ENCODE results near the gene CCL26. TPM values are rescaled to one million over a fixed set of nuclear protein-coding genes. Genes with fewer than 3 reads are reported as not detected.
A peak's percentile ranks its signal among the peaks of the same experiment; 100 is the strongest.

CCL26 gene
- total and polyA plus RNA-seq, 9 of the 15 experiments (the other 6 are each of a cell fraction or from before 2014, with no cell fraction given): 2.3 to 26.8 (median 8.4) TPM

DNA sequence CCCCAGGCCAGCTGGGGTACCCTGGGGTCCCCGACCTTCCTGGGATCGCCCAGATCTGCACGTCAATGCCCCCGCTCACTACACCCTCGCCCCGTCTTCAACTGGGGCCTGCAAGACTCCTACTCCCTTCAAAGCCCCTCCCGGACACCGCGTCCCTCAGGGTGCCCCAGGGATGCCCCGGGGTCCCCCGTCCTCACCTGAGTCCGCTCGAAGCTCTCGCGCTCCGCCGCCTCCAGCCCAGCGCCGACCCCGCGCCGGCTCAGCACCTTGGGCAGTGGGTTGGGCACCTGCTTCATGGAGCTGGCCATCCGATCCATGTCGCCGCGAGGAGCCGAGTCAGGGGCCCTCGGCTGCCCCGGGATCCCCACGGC, 33.4 kb downstream of the CCL26 start, which contains the start of gene HIP1 (continued):
- TF ChIP-seq CTBP1 (IDR thresholded peaks at IDR 0.05; ENCODE audit: borderline replicate concordance) (no peak; the same call in 1 of the 2 replicates), ZFX (CRISPR knock-in tag; IDR thresholded peaks at IDR 0.05) (no peak), TCFL5 (CRISPR knock-in tag; conservative IDR thresholded peaks at IDR 0.05) (no peak), PRMT5 (CRISPR knock-in tag; IDR thresholded peaks at IDR 0.05) (no peak), NR3C1 (CRISPR knock-in tag; IDR thresholded peaks at IDR 0.05) (no peak), JUN (IDR thresholded peaks at IDR 0.05; ENCODE audit: borderline replicate concordance, low read depth, low read length) (no peak), JUN (CRISPR knock-in tag; IDR thresholded peaks at IDR 0.05; ENCODE audit: borderline replicate concordance) (no peak), COPS2 (conservative IDR thresholded peaks at IDR 0.05) (no peak), SETDB1 (IDR thresholded peaks at IDR 0.05; ENCODE audit: low read length) (no peak), CHCHD3 (CRISPR knock-in tag; IDR thresholded peaks at IDR 0.05) (peak; percentile 80; the same call in 1 of the 2 replicates), CBX8 (IDR thresholded peaks at IDR 0.05; ENCODE audit: borderline replicate concordance, extremely low read depth, low read depth, low read length, poor library complexity, severe bottlenecking) (no peak), ZNF140 (CRISPR knock-in tag; IDR thresholded peaks at IDR 0.05) (no peak), EGR1 (conservative IDR thresholded peaks at IDR 0.05) (no peak)
- TF ChIP-seq, protein P1, sequence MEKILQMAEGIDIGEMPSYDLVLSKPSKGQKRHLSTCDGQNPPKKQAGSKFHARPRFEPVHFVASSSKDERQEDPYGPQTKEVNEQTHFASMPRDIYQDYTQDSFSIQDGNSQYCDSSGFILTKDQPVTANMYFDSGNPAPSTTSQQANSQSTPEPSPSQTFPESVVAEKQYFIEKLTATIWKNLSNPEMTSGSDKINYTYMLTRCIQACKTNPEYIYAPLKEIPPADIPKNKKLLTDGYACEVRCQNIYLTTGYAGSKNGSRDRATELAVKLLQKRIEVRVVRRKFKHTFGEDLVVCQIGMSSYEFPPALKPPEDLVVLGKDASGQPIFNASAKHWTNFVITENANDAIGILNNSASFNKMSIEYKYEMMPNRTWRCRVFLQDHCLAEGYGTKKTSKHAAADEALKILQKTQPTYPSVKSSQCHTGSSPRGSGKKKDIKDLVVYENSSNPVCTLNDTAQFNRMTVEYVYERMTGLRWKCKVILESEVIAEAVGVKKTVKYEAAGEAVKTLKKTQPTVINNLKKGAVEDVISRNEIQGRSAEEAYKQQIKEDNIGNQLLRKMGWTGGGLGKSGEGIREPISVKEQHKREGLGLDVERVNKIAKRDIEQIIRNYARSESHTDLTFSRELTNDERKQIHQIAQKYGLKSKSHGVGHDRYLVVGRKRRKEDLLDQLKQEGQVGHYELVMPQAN (IDR thresholded peaks at IDR 0.05; ENCODE audit: borderline replicate concordance): peak; percentile 59; the same call in 1 of the 2 replicates
- TF ChIP-seq, protein P2, sequence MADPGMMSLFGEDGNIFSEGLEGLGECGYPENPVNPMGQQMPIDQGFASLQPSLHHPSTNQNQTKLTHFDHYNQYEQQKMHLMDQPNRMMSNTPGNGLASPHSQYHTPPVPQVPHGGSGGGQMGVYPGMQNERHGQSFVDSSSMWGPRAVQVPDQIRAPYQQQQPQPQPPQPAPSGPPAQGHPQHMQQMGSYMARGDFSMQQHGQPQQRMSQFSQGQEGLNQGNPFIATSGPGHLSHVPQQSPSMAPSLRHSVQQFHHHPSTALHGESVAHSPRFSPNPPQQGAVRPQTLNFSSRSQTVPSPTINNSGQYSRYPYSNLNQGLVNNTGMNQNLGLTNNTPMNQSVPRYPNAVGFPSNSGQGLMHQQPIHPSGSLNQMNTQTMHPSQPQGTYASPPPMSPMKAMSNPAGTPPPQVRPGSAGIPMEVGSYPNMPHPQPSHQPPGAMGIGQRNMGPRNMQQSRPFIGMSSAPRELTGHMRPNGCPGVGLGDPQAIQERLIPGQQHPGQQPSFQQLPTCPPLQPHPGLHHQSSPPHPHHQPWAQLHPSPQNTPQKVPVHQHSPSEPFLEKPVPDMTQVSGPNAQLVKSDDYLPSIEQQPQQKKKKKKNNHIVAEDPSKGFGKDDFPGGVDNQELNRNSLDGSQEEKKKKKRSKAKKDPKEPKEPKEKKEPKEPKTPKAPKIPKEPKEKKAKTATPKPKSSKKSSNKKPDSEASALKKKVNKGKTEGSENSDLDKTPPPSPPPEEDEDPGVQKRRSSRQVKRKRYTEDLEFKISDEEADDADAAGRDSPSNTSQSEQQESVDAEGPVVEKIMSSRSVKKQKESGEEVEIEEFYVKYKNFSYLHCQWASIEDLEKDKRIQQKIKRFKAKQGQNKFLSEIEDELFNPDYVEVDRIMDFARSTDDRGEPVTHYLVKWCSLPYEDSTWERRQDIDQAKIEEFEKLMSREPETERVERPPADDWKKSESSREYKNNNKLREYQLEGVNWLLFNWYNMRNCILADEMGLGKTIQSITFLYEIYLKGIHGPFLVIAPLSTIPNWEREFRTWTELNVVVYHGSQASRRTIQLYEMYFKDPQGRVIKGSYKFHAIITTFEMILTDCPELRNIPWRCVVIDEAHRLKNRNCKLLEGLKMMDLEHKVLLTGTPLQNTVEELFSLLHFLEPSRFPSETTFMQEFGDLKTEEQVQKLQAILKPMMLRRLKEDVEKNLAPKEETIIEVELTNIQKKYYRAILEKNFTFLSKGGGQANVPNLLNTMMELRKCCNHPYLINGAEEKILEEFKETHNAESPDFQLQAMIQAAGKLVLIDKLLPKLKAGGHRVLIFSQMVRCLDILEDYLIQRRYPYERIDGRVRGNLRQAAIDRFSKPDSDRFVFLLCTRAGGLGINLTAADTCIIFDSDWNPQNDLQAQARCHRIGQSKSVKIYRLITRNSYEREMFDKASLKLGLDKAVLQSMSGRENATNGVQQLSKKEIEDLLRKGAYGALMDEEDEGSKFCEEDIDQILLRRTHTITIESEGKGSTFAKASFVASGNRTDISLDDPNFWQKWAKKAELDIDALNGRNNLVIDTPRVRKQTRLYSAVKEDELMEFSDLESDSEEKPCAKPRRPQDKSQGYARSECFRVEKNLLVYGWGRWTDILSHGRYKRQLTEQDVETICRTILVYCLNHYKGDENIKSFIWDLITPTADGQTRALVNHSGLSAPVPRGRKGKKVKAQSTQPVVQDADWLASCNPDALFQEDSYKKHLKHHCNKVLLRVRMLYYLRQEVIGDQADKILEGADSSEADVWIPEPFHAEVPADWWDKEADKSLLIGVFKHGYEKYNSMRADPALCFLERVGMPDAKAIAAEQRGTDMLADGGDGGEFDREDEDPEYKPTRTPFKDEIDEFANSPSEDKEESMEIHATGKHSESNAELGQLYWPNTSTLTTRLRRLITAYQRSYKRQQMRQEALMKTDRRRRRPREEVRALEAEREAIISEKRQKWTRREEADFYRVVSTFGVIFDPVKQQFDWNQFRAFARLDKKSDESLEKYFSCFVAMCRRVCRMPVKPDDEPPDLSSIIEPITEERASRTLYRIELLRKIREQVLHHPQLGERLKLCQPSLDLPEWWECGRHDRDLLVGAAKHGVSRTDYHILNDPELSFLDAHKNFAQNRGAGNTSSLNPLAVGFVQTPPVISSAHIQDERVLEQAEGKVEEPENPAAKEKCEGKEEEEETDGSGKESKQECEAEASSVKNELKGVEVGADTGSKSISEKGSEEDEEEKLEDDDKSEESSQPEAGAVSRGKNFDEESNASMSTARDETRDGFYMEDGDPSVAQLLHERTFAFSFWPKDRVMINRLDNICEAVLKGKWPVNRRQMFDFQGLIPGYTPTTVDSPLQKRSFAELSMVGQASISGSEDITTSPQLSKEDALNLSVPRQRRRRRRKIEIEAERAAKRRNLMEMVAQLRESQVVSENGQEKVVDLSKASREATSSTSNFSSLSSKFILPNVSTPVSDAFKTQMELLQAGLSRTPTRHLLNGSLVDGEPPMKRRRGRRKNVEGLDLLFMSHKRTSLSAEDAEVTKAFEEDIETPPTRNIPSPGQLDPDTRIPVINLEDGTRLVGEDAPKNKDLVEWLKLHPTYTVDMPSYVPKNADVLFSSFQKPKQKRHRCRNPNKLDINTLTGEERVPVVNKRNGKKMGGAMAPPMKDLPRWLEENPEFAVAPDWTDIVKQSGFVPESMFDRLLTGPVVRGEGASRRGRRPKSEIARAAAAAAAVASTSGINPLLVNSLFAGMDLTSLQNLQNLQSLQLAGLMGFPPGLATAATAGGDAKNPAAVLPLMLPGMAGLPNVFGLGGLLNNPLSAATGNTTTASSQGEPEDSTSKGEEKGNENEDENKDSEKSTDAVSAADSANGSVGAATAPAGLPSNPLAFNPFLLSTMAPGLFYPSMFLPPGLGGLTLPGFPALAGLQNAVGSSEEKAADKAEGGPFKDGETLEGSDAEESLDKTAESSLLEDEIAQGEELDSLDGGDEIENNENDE (IDR thresholded peaks at IDR 0.05; ENCODE audit: low read depth, low read length): no peak
